Measurements from ENCODE around the gene SDF4. TPM values are rescaled to one million over a fixed set of nuclear protein-coding genes. Genes with fewer than 3 reads are reported as not detected.
"Not testable (repeated sequence)": the region's sequence is repeated elsewhere in the genome, so short reads cannot be mapped to it uniquely, and the experiment has no call there.

Gene SDF4
- total and polyA plus RNA-seq, 10 donors = 39.1 to 145 (median 88.5) TPM

DNA sequence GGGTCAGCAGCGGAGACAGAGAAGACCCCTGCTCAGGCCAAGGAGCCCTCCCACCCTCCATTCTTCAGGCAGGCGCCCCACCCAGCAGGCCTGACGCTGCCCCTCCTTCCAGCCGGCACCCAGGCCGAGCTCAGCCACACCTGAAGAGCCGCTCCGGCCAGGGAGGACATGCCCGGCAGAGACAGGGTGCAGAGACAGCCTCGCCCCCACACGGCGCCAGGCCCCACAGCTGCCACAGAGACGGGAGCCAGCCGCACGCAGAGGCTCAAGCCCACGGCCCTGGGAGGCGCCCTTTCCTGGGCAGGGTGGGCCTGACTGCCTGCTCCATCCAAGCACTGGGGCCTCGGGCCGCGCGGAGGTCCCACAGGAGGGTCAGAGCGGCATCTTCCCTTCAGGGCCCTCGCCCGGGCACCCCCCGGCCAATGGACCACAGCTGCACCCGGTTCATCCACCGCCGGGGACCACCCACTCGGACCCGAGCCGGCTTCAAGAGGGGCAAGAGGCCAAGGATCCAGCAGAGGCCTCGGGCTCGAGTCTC, 52.9 kb downstream of the SDF4 start:
- Histone ChIP-seq H3K4me3 (no peak overlapping the region), H3K27me3 (replicated peaks in 1 of 7) (peaks cover 0 to 100% (median 40%) of the 10 kb centered on the region in 7 donors), H3K36me3 (no peaks in the 10 kb centered on the region), H3K27ac (no peak overlapping the region), H3K9me3 (peaks cover 0 to 5% (median 0%) of the 10 kb centered on the region in 8 donors), H3K4me1 (peaks cover 0 to 32% (median 21%) of the 10 kb centered on the region in 6 donors)
- TF ChIP-seq, protein P1, sequence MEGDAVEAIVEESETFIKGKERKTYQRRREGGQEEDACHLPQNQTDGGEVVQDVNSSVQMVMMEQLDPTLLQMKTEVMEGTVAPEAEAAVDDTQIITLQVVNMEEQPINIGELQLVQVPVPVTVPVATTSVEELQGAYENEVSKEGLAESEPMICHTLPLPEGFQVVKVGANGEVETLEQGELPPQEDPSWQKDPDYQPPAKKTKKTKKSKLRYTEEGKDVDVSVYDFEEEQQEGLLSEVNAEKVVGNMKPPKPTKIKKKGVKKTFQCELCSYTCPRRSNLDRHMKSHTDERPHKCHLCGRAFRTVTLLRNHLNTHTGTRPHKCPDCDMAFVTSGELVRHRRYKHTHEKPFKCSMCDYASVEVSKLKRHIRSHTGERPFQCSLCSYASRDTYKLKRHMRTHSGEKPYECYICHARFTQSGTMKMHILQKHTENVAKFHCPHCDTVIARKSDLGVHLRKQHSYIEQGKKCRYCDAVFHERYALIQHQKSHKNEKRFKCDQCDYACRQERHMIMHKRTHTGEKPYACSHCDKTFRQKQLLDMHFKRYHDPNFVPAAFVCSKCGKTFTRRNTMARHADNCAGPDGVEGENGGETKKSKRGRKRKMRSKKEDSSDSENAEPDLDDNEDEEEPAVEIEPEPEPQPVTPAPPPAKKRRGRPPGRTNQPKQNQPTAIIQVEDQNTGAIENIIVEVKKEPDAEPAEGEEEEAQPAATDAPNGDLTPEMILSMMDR (IDR thresholded peaks at IDR 0.05 in 8 of 11, conservative IDR thresholded peaks at IDR 0.05 in 3 of 11) = no peak
- no peak for TF ChIP-seq POLR2A (IDR thresholded peaks at IDR 0.05)
- TF ChIP-seq POLR2AphosphoS5 (IDR thresholded peaks at IDR 0.05) = no peak
- WGBS, 5 donors = 86 to 100% (median 90%) methylated on average over 2 to 32 of the region's 32 CpGs
- no peak for DNase-seq
- intact Hi-C loops (cut with DNase I; ENCODE audit: low total_unique reads) = no loop called here

GRCh38 chr1:1177452-1178206, 54.2 kb downstream of the SDF4 start:
- Histone ChIP-seq H3K27me3 (replicated peaks in 1 of 7) (peaks cover 0 to 100% (median 52%) of the 10 kb centered on the region in 7 donors), H3K27ac (no peak overlapping the region), H3K4me1 (peaks cover 0 to 32% (median 20%) of the 10 kb centered on the region in 6 donors), H3K36me3 (no peaks in the 10 kb centered on the region), H3K9me3 (peaks cover 0 to 5% (median 0%) of the 10 kb centered on the region in 8 donors), H3K4me3 (no peak overlapping the region)
- peak; percentile 23 for DNase-seq
- no peak for TF ChIP-seq POLR2A (IDR thresholded peaks at IDR 0.05)
- TF ChIP-seq, protein P1 (IDR thresholded peaks at IDR 0.05 in 8 of 11, conservative IDR thresholded peaks at IDR 0.05 in 3 of 11) = no peak
- TF ChIP-seq POLR2AphosphoS5 (IDR thresholded peaks at IDR 0.05) = no peak
- intact Hi-C loops (cut with DNase I; ENCODE audit: low total_unique reads) = no loop called here
- 81 to 89% (median 83%) methylated on average over 15 to 21 of the region's 21 CpGs for WGBS, 5 donors

DNA sequence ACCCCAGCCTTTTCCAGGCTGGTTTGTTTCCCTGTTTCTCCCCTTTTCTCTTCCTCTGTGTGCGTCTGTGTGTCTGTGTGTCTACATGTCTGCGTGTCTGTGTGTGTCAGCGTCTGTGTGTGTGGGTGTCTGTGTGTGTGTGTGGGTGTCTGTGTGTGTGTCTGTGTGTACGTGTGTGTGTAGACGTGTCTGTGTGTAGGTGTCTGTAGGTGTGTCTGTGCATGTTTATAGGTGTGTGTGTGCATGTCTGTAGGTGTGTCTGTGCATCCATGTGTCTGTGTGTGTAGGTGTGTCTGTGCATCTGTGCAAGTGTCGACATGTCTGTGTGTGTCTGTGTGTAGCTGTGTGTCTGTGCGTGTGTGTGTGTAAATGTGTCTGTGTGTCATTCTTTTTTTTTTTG, 54.9 kb downstream of the SDF4 start:
- Histone ChIP-seq H3K27ac (no peak overlapping the region), H3K27me3 (replicated peaks in 1 of 7) (peaks cover 0 to 100% (median 49%) of the 10 kb centered on the region in 7 donors), H3K36me3 (no peaks in the 10 kb centered on the region), H3K4me1 (peaks cover 0 to 32% (median 23%) of the 10 kb centered on the region in 6 donors), H3K4me3 (no peak overlapping the region), H3K9me3 (peaks cover 0 to 5% (median 0%) of the 10 kb centered on the region in 8 donors)
- peak; percentile 15 for DNase-seq
- 76 to 86% (median 82%) methylated on average over 7 of the region's 7 CpGs for WGBS, 5 donors
- TF ChIP-seq, protein P1 (IDR thresholded peaks at IDR 0.05 in 8 of 11, conservative IDR thresholded peaks at IDR 0.05 in 3 of 11) = no peak
- TF ChIP-seq POLR2A (IDR thresholded peaks at IDR 0.05) = no peak
- TF ChIP-seq POLR2AphosphoS5 (IDR thresholded peaks at IDR 0.05) = no peak
- intact Hi-C loops (cut with DNase I; ENCODE audit: low total_unique reads) = no loop called here

DNA sequence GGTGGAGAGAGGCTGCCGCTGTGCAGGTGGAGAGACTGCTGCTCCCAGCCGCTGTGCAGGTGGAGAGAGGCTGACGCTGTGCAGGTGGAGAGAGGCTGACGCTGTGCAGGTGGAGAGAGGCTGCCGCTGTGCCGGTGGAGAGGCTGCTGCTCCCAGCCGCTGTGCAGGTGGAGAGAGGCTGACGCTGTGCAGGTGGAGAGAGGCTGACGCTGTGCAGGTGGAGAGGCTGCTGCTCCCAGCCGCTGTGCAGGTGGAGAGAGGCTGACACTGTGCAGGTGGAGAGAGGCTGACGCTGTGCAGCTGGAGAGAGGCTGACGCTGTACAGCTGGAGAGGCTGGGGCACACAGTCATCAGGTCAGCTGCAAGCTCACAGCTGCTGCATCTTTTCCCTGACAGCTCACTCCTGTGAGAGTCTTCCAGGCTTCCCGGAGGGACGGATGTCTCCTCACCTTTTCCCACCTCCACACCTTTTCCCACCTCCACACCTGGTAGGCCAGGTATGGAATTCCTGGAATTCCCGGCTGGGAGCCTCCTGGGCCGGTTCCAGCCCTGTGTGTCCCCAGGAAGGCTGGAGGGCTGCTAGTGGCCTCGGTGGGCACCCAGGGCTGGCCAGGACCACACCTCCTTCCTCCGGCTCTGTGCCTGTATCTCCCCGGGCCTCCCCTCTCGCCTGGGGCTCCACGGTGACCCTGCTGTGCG, 55.6 kb downstream of the SDF4 start:
- not testable (repeated sequence) for H3K9me3 ChIP-seq
- peak; percentile 56 for DNase-seq
- 51 to 70% (median 56%) methylated on average over 22 of the region's 22 CpGs for WGBS, 5 donors

More for the DNA sequence above, 55.6 kb downstream of the SDF4 start:
- H3K4me3 ChIP-seq; H3K27ac ChIP-seq; intact Hi-C loops (cut with DNase I; ENCODE audit: low total_unique reads); H3K36me3 ChIP-seq: not testable (repeated sequence)
- Histone ChIP-seq H3K27me3 (replicated peaks in 1 of 7) (peaks cover 0 to 100% (median 56%) of the 10 kb centered on the region in 7 donors), H3K4me1 (peaks cover 0 to 39% (median 27%) of the 10 kb centered on the region in 6 donors)
